HG03066 (cell line): ENCODE measurements around the gene GRID1.

Source experiments
- ATAC-seq: cut with Tn5 transposase; IDR thresholded peaks from one replicate; pipeline ENCODE4 v1.9.1; 2021; ENCODE audit warnings: low read depth; ENCODE audit not compliant: unreplicated experiment

The GRID1 gene

GRCh38 chr10:86199041-86199440 is 167.6 kb downstream of the GRID1 start:
- ATAC-seq = no peak

- no peak for ATAC-seq
Observed at GRCh38 chr10:86198271-86198670, 168.3 kb downstream of the GRID1 start.

- no peak for ATAC-seq
Observed at GRCh38 chr10:86197166-86197790, 169.3 kb downstream of the GRID1 start.

- no peak for ATAC-seq
Observed at GRCh38 chr10:86195521-86196157, 171.0 kb downstream of the GRID1 start.

GRCh38 chr10:86194684-86195083 is 171.9 kb downstream of the GRID1 start:
- no peak for ATAC-seq

- no peak for ATAC-seq
Observed at GRCh38 chr10:86193841-86194240, 172.8 kb downstream of the GRID1 start.

GRCh38 chr10:86192691-86193090 is 173.9 kb downstream of the GRID1 start:
- no peak for ATAC-seq

GRCh38 chr10:86192147-86192546 is 174.4 kb downstream of the GRID1 start:
- no peak for ATAC-seq

- ATAC-seq = no peak
Observed at GRCh38 chr10:86191686-86192085, 174.9 kb downstream of the GRID1 start.

- no peak for ATAC-seq
Observed at GRCh38 chr10:86191166-86191565, 175.4 kb downstream of the GRID1 start.

- no peak for ATAC-seq
Observed at GRCh38 chr10:86190291-86190690, 176.3 kb downstream of the GRID1 start.

GRCh38 chr10:86189891-86190290 is 176.7 kb downstream of the GRID1 start:
- no peak for ATAC-seq

- ATAC-seq = no peak
Observed at GRCh38 chr10:86188796-86189558, 177.6 kb downstream of the GRID1 start.

- no peak for ATAC-seq
Observed at GRCh38 chr10:86188326-86188725, 178.3 kb downstream of the GRID1 start.

GRCh38 chr10:86187499-86188239 is 178.9 kb downstream of the GRID1 start:
- ATAC-seq = no peak

GRCh38 chr10:86186633-86187032 is 180.0 kb downstream of the GRID1 start:
- no peak for ATAC-seq

- ATAC-seq = no peak
Observed at GRCh38 chr10:86182595-86182994, 184.0 kb downstream of the GRID1 start.

GRCh38 chr10:86182150-86182549 is 184.4 kb downstream of the GRID1 start:
- ATAC-seq = no peak

GRCh38 chr10:86180861-86181260 is 185.7 kb downstream of the GRID1 start:
- no peak for ATAC-seq

GRCh38 chr10:86179961-86180360 is 186.6 kb downstream of the GRID1 start:
- ATAC-seq = no peak

GRCh38 chr10:86179153-86179524 is 187.5 kb downstream of the GRID1 start:
- no peak for ATAC-seq
